Measurements from ENCODE around the gene LUZP1.

GRCh38 chr1:23167353-23168078, 1.1 kb downstream of the LUZP1 start:
- peak; percentile 1 for TF ChIP-seq CTCF (IDR thresholded peaks at IDR 0.05; ENCODE audit: insufficient read depth, low read depth, low read length)
- TF ChIP-seq EZH2 (IDR thresholded peaks at IDR 0.05; ENCODE audit: insufficient read depth, low read length): no peak
